Progenitor cell of endocrine pancreas (in vitro differentiated cells): ENCODE measurements around the gene ZNF74. TPM values are rescaled to one million over a fixed set of nuclear protein-coding genes. Genes with fewer than 3 reads are reported as not detected.

ENCODE experiments used
- DNase-seq: peaks from one replicate; pipeline ENCODE4 v3.0.0; 2021; ENCODE audit warnings: low spot score; ENCODE audit not compliant: unreplicated experiment
- H3K27ac Mint-ChIP-seq: 2 replicates; pipeline ENCODE4 v1.8.0; 2021; ENCODE audit warnings: mild to moderate bottlenecking, moderate library complexity, mixed read lengths
- H3K27me3 Mint-ChIP-seq: 2 replicates; pipeline ENCODE4 v1.8.0; 2021; ENCODE audit warnings: mixed read lengths
- H3K36me3 Mint-ChIP-seq: 2 replicates; pipeline ENCODE4 v1.8.0; 2022; ENCODE audit warnings: mixed read lengths; ENCODE audit not compliant: insufficient read depth
- H3K4me1 Mint-ChIP-seq: 2 replicates; pipeline ENCODE4 v1.8.0; 2021; ENCODE audit warnings: low read depth, mixed read lengths
- H3K4me3 Mint-ChIP-seq: 2 replicates; pipeline ENCODE4 v1.8.0; 2021; ENCODE audit warnings: low read depth, mild to moderate bottlenecking, moderate library complexity, mixed read lengths
- H3K9me3 Mint-ChIP-seq: 2 replicates; pipeline ENCODE4 v1.8.0; 2021; ENCODE audit warnings: low read depth, mixed read lengths
- total RNA-seq: library from RNA; stranded (reverse); gene quantifications from 2 replicates; pipeline ENCODE4 v1.2.1, GENCODE V29; 2021
- TF ChIP-seq, protein P1 (sequence below): fragments of 200-600 bp; sonication (generic); IDR thresholded peaks from one replicate; pipeline ENCODE4 v1.5.0; 2021; ENCODE audit warnings: antibody characterized with exemption, mild to moderate bottlenecking; ENCODE audit not compliant: unreplicated experiment

Gene ZNF74
- total RNA-seq, 1 donor from 2014 or later = 52.1 TPM

- Mint-ChIP-seq H3K36me3 (peaks cover 9% of the 10 kb centered on the region), H3K27me3 (no peaks in the 10 kb centered on the region), H3K9me3 (no peaks in the 10 kb centered on the region), H3K27ac (no peak overlapping the region), H3K4me1 (peaks cover 23% of the 10 kb centered on the region), H3K4me3 (no peak overlapping the region)
- TF ChIP-seq, protein P1, sequence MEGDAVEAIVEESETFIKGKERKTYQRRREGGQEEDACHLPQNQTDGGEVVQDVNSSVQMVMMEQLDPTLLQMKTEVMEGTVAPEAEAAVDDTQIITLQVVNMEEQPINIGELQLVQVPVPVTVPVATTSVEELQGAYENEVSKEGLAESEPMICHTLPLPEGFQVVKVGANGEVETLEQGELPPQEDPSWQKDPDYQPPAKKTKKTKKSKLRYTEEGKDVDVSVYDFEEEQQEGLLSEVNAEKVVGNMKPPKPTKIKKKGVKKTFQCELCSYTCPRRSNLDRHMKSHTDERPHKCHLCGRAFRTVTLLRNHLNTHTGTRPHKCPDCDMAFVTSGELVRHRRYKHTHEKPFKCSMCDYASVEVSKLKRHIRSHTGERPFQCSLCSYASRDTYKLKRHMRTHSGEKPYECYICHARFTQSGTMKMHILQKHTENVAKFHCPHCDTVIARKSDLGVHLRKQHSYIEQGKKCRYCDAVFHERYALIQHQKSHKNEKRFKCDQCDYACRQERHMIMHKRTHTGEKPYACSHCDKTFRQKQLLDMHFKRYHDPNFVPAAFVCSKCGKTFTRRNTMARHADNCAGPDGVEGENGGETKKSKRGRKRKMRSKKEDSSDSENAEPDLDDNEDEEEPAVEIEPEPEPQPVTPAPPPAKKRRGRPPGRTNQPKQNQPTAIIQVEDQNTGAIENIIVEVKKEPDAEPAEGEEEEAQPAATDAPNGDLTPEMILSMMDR = no peak
- no peak for DNase-seq
Measured at GRCh38 chr22:20400606-20401375, 6.8 kb downstream of the ZNF74 start.

DNA sequence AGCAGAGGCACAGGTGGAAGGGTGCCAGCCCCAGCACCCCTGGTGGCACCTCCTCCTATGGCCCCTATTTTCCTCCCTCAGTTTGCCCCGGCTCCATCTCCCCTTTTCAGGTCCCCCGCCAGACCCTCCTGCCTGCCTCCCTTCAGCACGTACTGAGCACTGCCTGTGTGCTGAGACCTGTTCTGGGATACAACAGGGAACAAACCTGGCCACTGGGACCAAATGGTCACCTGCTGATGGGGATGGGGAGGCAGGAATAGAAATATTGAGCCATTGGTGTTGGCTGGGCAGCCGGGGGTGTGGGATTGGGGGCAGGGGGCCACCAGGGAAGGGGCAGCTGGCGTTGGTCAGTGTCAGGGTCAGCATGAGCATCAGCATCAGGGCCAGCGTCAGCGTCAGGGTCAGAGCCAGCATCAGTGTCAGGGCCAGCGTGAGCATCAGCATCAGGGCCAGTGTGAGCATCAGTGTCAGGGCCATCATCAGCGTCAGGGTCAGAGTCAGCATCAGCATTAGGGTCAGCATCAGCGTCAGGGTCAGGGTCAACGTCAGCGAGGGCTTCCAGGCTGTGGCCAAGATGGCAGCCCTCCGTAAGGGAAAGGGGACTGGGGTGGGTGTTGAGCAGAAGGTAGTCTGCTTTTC, 7.5 kb downstream of the ZNF74 start:
- H3K4me3 Mint-ChIP-seq = no peak overlapping the region
- TF ChIP-seq, protein P1 = no peak
- peaks cover 16% of the 10 kb centered on the region for H3K4me1 Mint-ChIP-seq
- H3K9me3 Mint-ChIP-seq = no peaks in the 10 kb centered on the region
- no peaks in the 10 kb centered on the region for H3K27me3 Mint-ChIP-seq
- H3K27ac Mint-ChIP-seq = no peak overlapping the region
- H3K36me3 Mint-ChIP-seq = peaks cover 9% of the 10 kb centered on the region
- no peak for DNase-seq

- TF ChIP-seq, protein P1 = no peak
- DNase-seq = no peak
- H3K4me1 Mint-ChIP-seq = peaks cover 12% of the 10 kb centered on the region
- H3K36me3 Mint-ChIP-seq = peaks cover 12% of the 10 kb centered on the region
- H3K4me3 Mint-ChIP-seq = no peak overlapping the region
- no peaks in the 10 kb centered on the region for H3K27me3 Mint-ChIP-seq
- H3K9me3 Mint-ChIP-seq = no peaks in the 10 kb centered on the region
- no peak overlapping the region for H3K27ac Mint-ChIP-seq
Measured at GRCh38 chr22:20402960-20403778, 9.2 kb downstream of the ZNF74 start.

GRCh38 chr22:20403779-20404140, 9.8 kb downstream of the ZNF74 start:
- DNase-seq = no peak

More at GRCh38 chr22:20403779-20404140, 9.8 kb downstream of the ZNF74 start:
- no peak overlapping the region for H3K27ac Mint-ChIP-seq
- TF ChIP-seq, protein P1 = no peak
- H3K27me3 Mint-ChIP-seq = no peaks in the 10 kb centered on the region
- H3K4me1 Mint-ChIP-seq = peaks cover 9% of the 10 kb centered on the region
- H3K36me3 Mint-ChIP-seq = peaks cover 12% of the 10 kb centered on the region
- H3K9me3 Mint-ChIP-seq = no peaks in the 10 kb centered on the region
- H3K4me3 Mint-ChIP-seq = no peak overlapping the region
